Aorta (tissue), 5 donors: ENCODE data around the gene GPR173. TPM values are rescaled to one million over a fixed set of nuclear protein-coding genes. Genes with fewer than 3 reads are reported as not detected.

Source experiments
- ATAC-seq: fragments of 200-7000 bp; cut with Tn5 transposase; one replicate; pipeline ENCODE4 v1.9.1; 2022; ENCODE audit warnings: moderate library complexity; ENCODE audit not compliant: low FRiP score
- DNase-seq, 2 donors: peaks; one replicate each; pipeline ENCODE4 v3.0.0-alpha.2; 2020
- H3K27ac ChIP-seq, 2 donors: one replicate each; pipeline ENCODE4 v1.5.1; 2013; ENCODE audit warnings: low read length in 2 of 2, mild to moderate bottlenecking in 2 of 2, moderate library complexity in 2 of 2, control low read depth in 1 of 2, inconsistent platforms in 1 of 2, low read depth in 1 of 2
- H3K27me3 ChIP-seq, 2 donors: one replicate each; pipeline ENCODE4 v1.6.1; 2013; ENCODE audit warnings: control low read depth in 1 of 2, low read length in 1 of 2, mild to moderate bottlenecking in 1 of 2, moderate library complexity in 1 of 2; ENCODE audit not compliant: insufficient read depth in 2 of 2, control insufficient read depth in 1 of 2
- H3K36me3 ChIP-seq, 2 donors: one replicate each; pipeline ENCODE4 v1.6.1; 2013; ENCODE audit warnings: control low read depth in 1 of 2, low read length in 1 of 2, mild to moderate bottlenecking in 1 of 2; ENCODE audit not compliant: insufficient read depth in 2 of 2, control insufficient read depth in 1 of 2
- H3K4me1 ChIP-seq, 2 donors: one replicate each; pipeline ENCODE4 v1.6.1; 2013; ENCODE audit warnings: low read length in 2 of 2, control low read depth in 1 of 2, mild to moderate bottlenecking in 1 of 2, moderate library complexity in 1 of 2; ENCODE audit not compliant: insufficient read depth in 2 of 2, control insufficient read depth in 1 of 2
- H3K4me3 ChIP-seq, 2 donors: one replicate each; pipeline ENCODE4 v1.5.1; 2013; ENCODE audit warnings: low read length in 2 of 2, control low read depth in 1 of 2, mild to moderate bottlenecking in 1 of 2
- H3K9me3 ChIP-seq: one replicate; pipeline ENCODE4 v1.6.1; 2013; ENCODE audit warnings: mild to moderate bottlenecking, low read length; ENCODE audit not compliant: control insufficient read depth
- WGBS, 2 donors: extraction: QIAGEN DNeasy Blood & Tissue Kit; methylation state at CpG; one replicate each; pipeline ENCODE4 v1.1.7; 2013; 5-methylcytosine and 5-hydroxymethylcytosine counted together
- intact Hi-C, 2 donors: fragments of 100-400 bp; cut with DNase I; formaldehyde crosslinking; loops; one replicate each; pipeline versions ENCODE4 v1.14.2 to v1.15.0; 2022
- polyA plus RNA-seq, 2 donors: library from polyadenylated mRNA; stranded (reverse); fragments of 200-250 nt; gene quantifications; one replicate each; pipeline ENCODE4 v1.2.3, GENCODE V29; 2013
- total RNA-seq, 2 donors: library from RNA; stranded (reverse); fragmentation: NEBNext Ultra II Directional; extraction: Animal tissue kit (Norgen Biotek cat#: 25700); gene quantifications; one replicate each; pipeline ENCODE4 v1.2.1, GENCODE V29; 2021
- donor health status: healthy with polysubstance abuse.
- donor health status: Bipolar disorder and iron deficiency.
- donor health status: DM: no; HTN: no; CAD: no.
- donor health status: DM: no; HTN: no; CAD: no.
- donor health status: DM: yes; HTN: yes; CAD: no.

Gene GPR173
- total and polyA plus RNA-seq, 4 donors = under 0.01 to 7.1 (median 2.8) TPM

- Histone ChIP-seq H3K9me3 (no peaks in the 10 kb centered on the region), H3K27ac (peak overlapping the region; percentile 70), H3K27me3 (no peaks in the 10 kb centered on the region), H3K4me3 (peak overlapping the region; percentile 43 to 75), H3K4me1 (peaks cover 0 to 2% of the 10 kb centered on the region in 2 donors), H3K36me3 (no peaks in the 10 kb centered on the region)
- intact Hi-C loops = no loop called here
- DNase-seq = no peak
- ATAC-seq = no peak
- 3 to 35% methylated on average over 31 of the region's 31 CpGs for WGBS, 2 donors
These were observed 34.4 kb downstream of the GPR173 start for GRCh38 chrX:53082773-53083616.

- Histone ChIP-seq H3K27me3 (no peaks in the 10 kb centered on the region), H3K4me3 (peak overlapping the region in 1 of 2 donors; percentile 6), H3K9me3 (no peaks in the 10 kb centered on the region), H3K4me1 (peaks cover 0 to 2% of the 10 kb centered on the region in 2 donors), H3K36me3 (no peaks in the 10 kb centered on the region), H3K27ac (no peak overlapping the region)
- ATAC-seq (no peak), DNase-seq (no peak)
- intact Hi-C loops = no loop called here
- 47 to 53% methylated on average over 4 of the region's 4 CpGs for WGBS, 2 donors
These were observed 35.5 kb downstream of the GPR173 start for GRCh38 chrX:53084043-53084570.

- DNase-seq (no peak), ATAC-seq (no peak)
- intact Hi-C loops = no loop called here
- no peaks in the 10 kb centered on the region for H3K36me3 ChIP-seq
- WGBS, 2 donors = 67 to 68% methylated on average over 9 of the region's 9 CpGs
- H3K4me1 ChIP-seq = peaks cover 0 to 2% of the 10 kb centered on the region in 2 donors
- H3K27me3 ChIP-seq = no peaks in the 10 kb centered on the region
- H3K9me3 ChIP-seq = no peaks in the 10 kb centered on the region
- no peak overlapping the region for H3K27ac ChIP-seq
- no peak overlapping the region for H3K4me3 ChIP-seq
These were observed 36.3 kb downstream of the GPR173 start for GRCh38 chrX:53084863-53085262.

DNA sequence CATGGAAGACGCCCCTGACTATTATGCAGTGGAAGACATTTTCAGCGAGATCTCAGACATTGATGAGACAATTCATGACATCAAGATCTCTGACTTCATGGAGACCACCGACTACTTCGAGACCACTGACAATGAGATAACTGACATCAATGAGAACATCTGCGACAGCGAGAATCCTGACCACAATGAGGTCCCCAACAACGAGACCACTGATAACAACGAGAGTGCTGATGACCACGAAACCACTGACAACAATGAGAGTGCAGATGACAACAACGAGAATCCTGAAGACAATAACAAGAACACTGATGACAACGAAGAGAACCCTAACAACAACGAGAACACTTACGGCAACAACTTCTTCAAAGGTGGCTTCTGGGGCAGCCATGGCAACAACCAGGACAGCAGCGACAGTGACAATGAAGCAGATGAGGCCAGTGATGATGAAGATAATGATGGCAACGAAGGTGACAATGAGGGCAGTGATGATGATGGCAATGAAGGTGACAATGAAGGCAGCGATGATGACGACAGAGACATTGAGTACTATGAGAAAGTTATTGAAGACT lies 37.2 kb downstream of the GPR173 start:
- Histone ChIP-seq H3K36me3 (no peaks in the 10 kb centered on the region), H3K4me1 (peaks cover 0 to 2% of the 10 kb centered on the region in 2 donors), H3K27ac (no peak overlapping the region), H3K4me3 (no peak overlapping the region), H3K27me3 (no peaks in the 10 kb centered on the region), H3K9me3 (no peaks in the 10 kb centered on the region)
- DNase-seq (no peak), ATAC-seq (no peak)
- intact Hi-C loops = no loop called here
- 79% methylated on average over 17 of the region's 17 CpGs for WGBS, 2 donors

GRCh38 chrX:53086464-53086863 lies 37.9 kb downstream of the GPR173 start:
- Histone ChIP-seq H3K27ac (peak overlapping the region in 1 of 2 donors; percentile 26), H3K9me3 (no peaks in the 10 kb centered on the region), H3K36me3 (no peaks in the 10 kb centered on the region), H3K4me3 (no peak overlapping the region), H3K4me1 (peaks cover 0 to 2% of the 10 kb centered on the region in 2 donors), H3K27me3 (no peaks in the 10 kb centered on the region)
- intact Hi-C loops = no loop called here
- 19 to 27% methylated on average over 6 of the region's 6 CpGs for WGBS, 2 donors
- DNase-seq (no peak), ATAC-seq (no peak)

DNA sequence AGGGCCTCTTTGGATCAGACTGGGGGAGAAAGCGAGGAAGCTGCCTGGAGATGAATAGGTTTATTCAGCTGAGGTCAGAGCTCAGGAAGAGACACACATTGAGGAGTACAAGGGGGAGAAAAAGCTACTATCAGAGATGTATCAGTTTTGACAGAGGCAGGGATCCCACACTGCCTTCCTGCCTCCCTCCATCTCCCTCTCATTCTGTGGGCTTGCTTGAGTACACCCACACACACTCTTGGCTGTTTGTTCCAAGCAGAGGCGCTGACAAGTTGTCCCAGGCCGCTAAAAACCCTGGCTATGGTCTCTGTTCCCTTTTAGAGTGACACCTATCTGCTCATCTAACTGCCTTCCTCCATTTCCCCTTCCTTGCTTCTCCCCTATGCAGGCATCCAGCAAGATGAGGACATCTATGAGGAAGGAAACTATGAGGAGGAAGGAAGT lies 38.8 kb downstream of the GPR173 start:
- Histone ChIP-seq H3K4me1 (peaks cover 0 to 2% of the 10 kb centered on the region in 2 donors), H3K9me3 (no peaks in the 10 kb centered on the region), H3K36me3 (no peaks in the 10 kb centered on the region), H3K4me3 (no peak overlapping the region), H3K27me3 (no peaks in the 10 kb centered on the region), H3K27ac (peak overlapping the region in 1 of 2 donors; percentile 37)
- intact Hi-C loops = no loop called here
- ATAC-seq (no peak), DNase-seq (no peak)
- WGBS, 2 donors = 43 to 65% methylated on average over 3 of the region's 3 CpGs

- Histone ChIP-seq H3K27me3 (no peaks in the 10 kb centered on the region), H3K4me3 (peak overlapping the region in 1 of 2 donors; percentile 65)
- DNase-seq = peak; percentile 87 to 93
These were observed 39.8 kb downstream of the GPR173 start for GRCh38 chrX:53088136-53088974.

DNA sequence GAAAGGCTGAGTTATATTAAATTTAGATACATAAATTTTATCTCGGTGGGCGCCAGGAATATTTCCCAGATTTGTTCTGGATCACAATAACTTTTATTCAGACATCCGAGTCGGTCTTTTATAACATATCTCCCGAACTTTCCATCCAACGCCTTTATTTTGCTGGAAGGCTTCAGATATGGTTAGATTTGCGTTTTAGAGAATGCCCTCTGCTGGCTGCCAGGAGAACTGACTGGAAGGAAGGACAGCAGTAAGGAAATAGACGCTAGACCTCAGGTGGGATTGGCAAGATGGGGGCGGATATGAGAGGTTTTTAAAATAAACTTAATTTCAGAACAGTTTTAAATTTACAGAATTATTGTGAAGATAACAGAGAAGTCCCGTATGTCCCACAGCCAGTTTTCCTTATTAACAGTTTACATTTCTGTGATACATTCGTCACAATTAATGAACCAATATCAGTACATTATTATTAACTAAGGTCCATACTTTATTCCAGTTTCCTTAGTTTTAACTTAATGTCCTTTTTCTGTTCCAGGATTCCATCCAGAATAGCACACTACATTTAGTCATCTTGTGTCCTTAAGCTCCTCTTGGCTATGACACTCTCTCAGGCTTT lies 40.7 kb downstream of the GPR173 start:
- no peaks in the 10 kb centered on the region for H3K27me3 ChIP-seq
- intact Hi-C loops = loop anchor here in 1 of 2 donors (1.0 kb wide), 1 partner anchor 18 kb away; no protein-coding TSS in a partner anchor
- no peaks in the 10 kb centered on the region for H3K36me3 ChIP-seq
- DNase-seq = no peak
- WGBS, 2 donors = 8 to 19% methylated on average over 11 of the region's 11 CpGs
- peak overlapping the region in 1 of 2 donors; percentile 31 for H3K27ac ChIP-seq
- H3K9me3 ChIP-seq = no peaks in the 10 kb centered on the region
- H3K4me1 ChIP-seq = peaks cover 0 to 2% of the 10 kb centered on the region in 2 donors
- no peak for ATAC-seq
- H3K4me3 ChIP-seq = peak overlapping the region in 1 of 2 donors; percentile 65

More at GRCh38 chrX:53088136-53088974, 39.8 kb downstream of the GPR173 start:
- WGBS, 2 donors = 15 to 38% methylated on average over 45 to 51 of the region's 51 CpGs
- Histone ChIP-seq H3K4me1 (peaks cover 0 to 2% of the 10 kb centered on the region in 2 donors), H3K36me3 (no peaks in the 10 kb centered on the region), H3K9me3 (no peaks in the 10 kb centered on the region), H3K27ac (peak overlapping the region; percentile 31 to 64)
- intact Hi-C loops = no loop called here
- ATAC-seq = peak; percentile 86
